ENCODE results near the gene WNT3A.

Gene WNT3A

DNA sequence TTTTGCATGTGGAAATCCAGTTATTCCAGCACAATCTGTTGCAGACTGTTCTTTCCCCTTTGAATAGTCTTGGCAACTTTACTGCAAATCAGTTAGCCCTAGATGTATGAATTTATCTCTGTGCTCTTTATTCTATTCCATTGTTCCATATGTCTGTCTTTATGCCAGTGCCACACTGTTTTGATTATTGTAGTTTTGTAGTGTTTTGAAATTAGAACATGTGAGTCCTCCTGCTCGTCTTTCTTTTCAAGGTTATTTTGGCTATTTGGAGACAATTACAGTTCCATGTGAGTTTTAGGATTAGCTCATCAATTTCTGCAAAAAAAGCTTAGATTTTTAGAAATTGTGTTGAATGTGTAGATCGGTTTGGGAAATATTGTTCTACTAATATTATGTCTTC, 26.6 kb downstream of the WNT3A start:
- no peak for DNase-seq

- DNase-seq: no peak
Observed at GRCh38 chr1:228034954-228035837, 28.4 kb downstream of the WNT3A start.

DNA sequence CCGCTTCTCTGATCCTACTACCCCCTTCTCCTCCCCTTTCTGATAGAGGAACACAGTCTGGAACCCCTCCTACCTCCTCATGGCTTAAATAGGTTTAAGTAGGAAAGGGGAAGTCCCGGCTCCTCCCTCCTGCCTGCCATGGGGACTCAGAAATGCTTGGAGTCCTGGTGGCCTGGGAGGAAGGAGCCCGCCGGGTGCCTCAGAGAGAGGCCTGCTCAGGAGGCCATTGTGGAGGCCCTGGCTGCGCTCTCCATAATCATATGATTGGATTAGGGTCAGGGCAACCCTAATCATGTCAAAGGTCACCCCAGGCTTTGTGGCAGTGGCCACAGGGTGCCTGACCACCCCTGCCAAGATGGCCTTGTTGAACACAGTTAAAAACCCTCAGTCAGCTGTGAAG, 29.0 kb downstream of the WNT3A start:
- DNase-seq: no peak

DNA sequence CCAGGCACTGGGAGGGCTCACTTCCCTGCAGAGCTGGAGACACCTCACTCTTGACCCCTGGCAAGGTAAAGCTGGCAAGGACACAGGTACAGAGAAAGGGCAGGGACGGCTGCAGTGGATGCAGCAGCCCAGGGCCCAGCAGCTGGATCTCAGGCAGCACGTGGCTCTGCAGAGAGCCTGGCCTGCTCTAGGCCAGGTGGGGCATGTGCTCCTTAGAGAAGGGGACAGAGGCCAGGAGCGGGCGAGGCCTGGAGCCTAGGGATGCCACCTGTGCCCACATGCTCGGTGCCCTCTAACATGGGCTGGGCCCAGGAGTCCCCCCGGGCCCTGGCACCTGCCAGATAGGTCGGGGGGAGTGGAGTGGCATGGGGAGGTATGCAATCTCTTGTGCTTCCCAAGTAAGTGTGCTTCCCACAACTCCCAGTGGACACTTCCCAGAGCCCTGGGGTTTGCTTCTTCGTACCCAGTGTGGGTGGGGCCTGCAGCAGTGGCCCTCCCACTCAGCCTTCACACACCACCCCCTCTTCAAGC, 30.0 kb downstream of the WNT3A start:
- no peak for DNase-seq

DNA sequence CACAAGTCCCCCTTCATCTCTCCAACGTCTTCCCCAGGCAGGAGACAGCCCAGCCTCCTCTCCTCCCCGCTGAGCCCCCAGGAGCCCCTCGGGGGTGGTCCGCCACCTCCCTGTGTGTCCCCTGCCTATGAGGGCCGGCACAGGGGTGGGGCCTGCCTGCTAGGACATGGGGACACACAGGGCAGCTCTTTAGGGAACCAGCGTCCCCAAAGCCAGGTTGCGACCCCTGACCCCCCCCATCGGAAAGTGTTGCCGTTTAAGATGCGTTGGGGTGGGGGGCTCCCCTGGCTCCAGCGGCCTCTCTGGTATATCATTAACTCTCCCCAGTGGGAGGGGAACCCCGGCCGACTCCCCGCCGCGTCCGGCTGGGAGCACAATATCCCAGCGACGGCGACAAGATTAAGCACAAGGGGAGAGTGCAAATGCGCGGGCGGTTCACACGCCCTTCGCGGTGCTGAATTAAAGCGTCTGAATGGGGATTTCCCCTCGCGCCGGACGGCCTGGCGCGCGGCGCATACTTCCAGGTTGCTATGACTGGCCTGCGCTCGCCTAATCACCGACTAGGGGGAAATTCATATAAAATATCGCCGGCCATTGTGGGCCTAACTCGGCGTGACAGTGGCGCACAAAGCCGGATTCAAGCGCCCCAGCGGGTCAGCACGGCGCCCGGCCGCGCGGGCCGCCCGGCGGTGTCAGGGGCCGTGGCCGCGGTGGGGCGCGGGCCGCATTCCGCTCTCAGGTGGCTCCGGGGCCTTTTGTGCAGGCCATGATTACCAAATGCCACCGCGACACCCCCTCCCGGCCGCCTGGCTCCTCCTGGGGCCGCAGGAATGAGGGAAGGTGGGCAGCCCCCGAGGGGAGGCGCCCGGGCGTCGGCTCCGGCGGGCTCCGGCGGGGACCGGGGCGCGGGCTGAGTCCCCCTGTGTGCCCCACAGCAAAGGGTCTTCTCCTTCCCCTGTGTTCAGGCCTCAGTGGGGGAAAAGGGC, 30.9 kb downstream of the WNT3A start:
- no peak for DNase-seq

- DNase-seq: no peak
Observed at GRCh38 chr1:228038387-228039005, 31.7 kb downstream of the WNT3A start.

GRCh38 chr1:228039006-228039903, 32.5 kb downstream of the WNT3A start:
- DNase-seq: no peak

GRCh38 chr1:228039986-228040385, 33.2 kb downstream of the WNT3A start:
- no peak for DNase-seq

- no peak for DNase-seq
Observed at GRCh38 chr1:228041316-228041715, 34.5 kb downstream of the WNT3A start.

GRCh38 chr1:228042508-228042907, 35.7 kb downstream of the WNT3A start:
- DNase-seq: no peak

- DNase-seq: no peak
Observed at GRCh38 chr1:228043281-228043848, 36.6 kb downstream of the WNT3A start.

DNA sequence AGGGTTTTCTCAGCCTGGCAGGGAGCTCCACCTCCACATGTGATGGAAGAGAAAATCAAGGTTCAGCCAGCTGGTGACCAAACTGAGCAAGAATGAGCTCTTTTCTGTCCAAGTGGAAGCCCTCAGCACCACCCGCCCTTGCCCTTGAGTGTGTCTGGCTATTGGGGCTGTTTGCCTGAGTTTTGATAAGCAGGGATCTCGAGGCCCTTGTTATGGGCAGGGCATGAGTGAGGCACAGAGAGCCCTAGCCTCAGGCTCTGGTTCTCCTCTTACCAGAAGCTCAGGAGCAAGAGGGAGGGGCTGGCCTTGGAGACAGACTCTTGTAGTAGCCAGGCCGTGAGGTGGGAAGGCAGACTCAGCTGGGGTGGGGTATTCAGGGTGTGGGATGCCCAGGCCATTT, 38.2 kb downstream of the WNT3A start:
- DNase-seq: no peak

DNA sequence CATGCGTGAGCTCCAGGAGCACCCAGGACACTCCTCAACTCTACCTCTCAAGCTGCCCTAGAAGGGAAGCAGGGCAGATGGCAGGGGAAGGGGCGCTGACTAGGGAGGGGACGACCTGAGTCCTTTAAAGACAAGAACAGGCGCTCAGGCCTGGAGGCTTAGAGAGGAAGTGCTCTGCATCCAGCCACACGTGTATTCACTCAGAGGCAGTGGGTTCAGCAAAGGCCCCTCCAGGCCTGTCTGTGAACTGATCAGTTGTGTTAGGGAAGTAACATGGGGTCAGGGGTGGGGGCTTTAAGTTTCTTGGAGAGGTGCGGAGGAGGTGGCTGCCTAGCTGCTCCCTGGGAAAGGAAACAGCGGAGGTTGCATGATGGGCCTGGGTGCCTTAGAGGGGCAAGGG, 38.6 kb downstream of the WNT3A start:
- DNase-seq: no peak

GRCh38 chr1:228045871-228046270, 39.1 kb downstream of the WNT3A start:
- no peak for DNase-seq

- DNase-seq: no peak
Observed at GRCh38 chr1:228046421-228047182, 39.8 kb downstream of the WNT3A start.

- no peak for DNase-seq
Observed at GRCh38 chr1:228047183-228047466, 40.3 kb downstream of the WNT3A start.

DNA sequence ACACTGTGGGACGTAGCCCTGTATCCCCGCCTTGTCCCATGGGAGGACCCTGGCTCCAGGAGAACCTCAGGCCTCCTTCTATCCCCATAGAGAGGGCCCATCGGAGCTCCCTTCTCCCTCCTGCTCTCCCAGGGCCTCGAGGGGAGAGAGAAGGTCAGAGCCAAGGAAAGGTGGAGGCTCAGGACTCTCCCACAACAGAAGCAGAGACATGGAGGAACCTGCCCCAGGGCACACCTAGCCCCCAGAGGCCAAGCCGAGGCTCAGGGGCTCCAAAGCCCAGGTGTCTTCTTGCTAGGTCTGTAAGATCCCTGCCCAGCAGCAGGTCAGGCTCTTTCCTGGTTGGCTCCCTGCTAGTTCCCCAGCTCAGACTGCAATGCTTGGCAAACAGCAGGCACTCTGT, 41.3 kb downstream of the WNT3A start:
- DNase-seq: no peak

DNA sequence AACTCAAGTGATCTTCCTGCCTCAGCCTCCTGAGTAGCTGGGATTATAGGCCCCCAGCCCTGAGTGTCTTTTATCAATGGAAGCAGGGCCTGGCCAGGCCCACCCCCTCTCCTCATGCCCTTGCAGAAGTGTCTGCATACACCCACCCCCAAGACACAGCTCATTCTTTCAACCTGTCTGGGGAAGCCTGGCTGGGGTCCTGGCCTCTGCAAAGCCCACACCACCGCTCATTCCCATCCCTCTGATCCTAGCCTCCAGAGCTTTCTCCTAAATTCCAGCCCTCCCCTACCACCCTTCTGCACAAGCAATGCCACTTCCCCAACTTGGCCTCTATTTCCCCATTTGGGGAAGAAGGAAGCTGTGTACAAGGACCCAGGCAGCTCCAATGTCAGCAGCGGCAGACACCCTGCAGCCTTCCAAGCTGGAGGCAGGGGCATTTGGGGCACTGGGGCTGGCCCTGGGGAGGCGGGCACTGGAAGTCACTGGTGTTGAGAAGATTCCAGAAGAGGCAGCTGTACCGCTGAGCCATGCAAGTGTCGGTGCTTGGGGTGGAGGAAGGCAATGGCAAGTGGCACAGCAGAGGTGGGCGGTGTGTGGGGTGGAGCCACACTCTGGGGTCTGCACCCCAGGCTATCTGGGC, 42.0 kb downstream of the WNT3A start:
- DNase-seq: no peak

GRCh38 chr1:228050571-228051231, 43.9 kb downstream of the WNT3A start:
- no peak for DNase-seq

All from NCI-H1105 (cell line).